ENCODE data around the gene BMPER.

- TF ChIP-seq CTCF (conservative IDR thresholded peaks at IDR 0.05): no peak
- TF ChIP-seq ZFX (IDR thresholded peaks at IDR 0.05): no peak
These were observed 153.4 kb downstream of the BMPER start for GRCh38 chr7:34058801-34059135.
